ENCODE results near the gene MRPS2. TPM values are rescaled to one million over a fixed set of nuclear protein-coding genes. Genes with fewer than 3 reads are reported as not detected.

Gene MRPS2
- total and polyA plus RNA-seq, 2 experiments from 2014 or later: 22.4 to 59.1 TPM

DNA sequence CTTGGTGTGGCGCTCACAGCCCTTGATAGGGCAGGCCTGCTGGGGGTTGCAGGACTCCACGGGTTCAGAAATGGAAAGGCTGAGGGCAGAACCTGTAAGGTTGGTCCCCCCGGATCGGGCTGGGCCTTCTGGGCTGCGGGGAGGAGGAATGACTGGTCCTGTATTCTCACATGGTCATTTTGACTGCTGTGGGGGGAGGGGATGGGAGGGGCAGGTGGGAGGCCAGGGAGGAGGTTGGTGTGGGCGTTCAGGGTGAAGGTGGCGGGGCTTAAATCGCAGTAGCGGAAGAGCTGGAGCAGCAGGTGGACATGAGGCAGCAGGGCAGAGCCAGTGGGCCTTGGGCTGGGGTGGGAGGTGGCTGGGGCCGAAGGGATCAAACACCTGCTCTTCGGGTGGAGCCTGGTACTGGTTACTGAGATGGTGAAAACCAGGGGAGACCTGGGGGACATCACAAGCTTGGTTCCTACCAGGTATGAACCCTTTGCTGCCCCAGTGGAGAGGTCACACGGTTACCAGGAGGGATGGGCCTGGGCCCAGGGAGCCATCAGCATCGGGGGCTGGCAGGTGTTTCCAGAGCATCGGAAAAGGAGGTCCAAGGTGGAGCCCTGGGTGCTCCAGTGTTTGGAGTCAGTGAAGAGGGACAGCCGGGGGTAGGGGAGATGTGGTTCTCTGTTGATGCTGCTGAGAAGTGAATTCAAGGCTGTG lies 1.8 kb downstream of the MRPS2 start:
- Histone ChIP-seq H3K9me2 (replicated peaks; ENCODE audit: insufficient read depth) (no peaks in the 10 kb centered on the region), H3K79me2 (peaks cover 17% of the 10 kb centered on the region), H3K4me3 (no peak overlapping the region), H3K9me3 (ENCODE audit: low read depth) (no peaks in the 10 kb centered on the region), H3K36me3 (replicated peaks; ENCODE audit: insufficient read depth, low read depth) (no peaks in the 10 kb centered on the region), H2AFZ (no peak overlapping the region), H3K27me3 (no peaks in the 10 kb centered on the region), H3K27ac (no peak overlapping the region), H3K4me2 (peak overlapping the region; percentile 99), H3K4me1 (ENCODE audit: insufficient read depth) (peaks cover 7% of the 10 kb centered on the region), H4K20me1 (ENCODE audit: insufficient read depth, poor library complexity, severe bottlenecking) (peaks cover 5% of the 10 kb centered on the region)
- TF ChIP-seq EZH2phosphoT487 (IDR thresholded peaks at IDR 0.05; ENCODE audit: low read depth, severe bottlenecking, unreplicated experiment): no peak
- TF ChIP-seq, protein P1, sequence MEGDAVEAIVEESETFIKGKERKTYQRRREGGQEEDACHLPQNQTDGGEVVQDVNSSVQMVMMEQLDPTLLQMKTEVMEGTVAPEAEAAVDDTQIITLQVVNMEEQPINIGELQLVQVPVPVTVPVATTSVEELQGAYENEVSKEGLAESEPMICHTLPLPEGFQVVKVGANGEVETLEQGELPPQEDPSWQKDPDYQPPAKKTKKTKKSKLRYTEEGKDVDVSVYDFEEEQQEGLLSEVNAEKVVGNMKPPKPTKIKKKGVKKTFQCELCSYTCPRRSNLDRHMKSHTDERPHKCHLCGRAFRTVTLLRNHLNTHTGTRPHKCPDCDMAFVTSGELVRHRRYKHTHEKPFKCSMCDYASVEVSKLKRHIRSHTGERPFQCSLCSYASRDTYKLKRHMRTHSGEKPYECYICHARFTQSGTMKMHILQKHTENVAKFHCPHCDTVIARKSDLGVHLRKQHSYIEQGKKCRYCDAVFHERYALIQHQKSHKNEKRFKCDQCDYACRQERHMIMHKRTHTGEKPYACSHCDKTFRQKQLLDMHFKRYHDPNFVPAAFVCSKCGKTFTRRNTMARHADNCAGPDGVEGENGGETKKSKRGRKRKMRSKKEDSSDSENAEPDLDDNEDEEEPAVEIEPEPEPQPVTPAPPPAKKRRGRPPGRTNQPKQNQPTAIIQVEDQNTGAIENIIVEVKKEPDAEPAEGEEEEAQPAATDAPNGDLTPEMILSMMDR (IDR thresholded peaks at IDR 0.05; ENCODE audit: poor library complexity): no peak
- TF ChIP-seq EZH2 (IDR thresholded peaks at IDR 0.05; ENCODE audit: borderline replicate concordance): no peak
- WGBS (ENCODE audit: low lambda C conversion rate, missing lambda C conversion rate): 92% methylated on average over 11 of the region's 15 CpGs
- DNase-seq (ENCODE audit: low spot score): no peak

DNA sequence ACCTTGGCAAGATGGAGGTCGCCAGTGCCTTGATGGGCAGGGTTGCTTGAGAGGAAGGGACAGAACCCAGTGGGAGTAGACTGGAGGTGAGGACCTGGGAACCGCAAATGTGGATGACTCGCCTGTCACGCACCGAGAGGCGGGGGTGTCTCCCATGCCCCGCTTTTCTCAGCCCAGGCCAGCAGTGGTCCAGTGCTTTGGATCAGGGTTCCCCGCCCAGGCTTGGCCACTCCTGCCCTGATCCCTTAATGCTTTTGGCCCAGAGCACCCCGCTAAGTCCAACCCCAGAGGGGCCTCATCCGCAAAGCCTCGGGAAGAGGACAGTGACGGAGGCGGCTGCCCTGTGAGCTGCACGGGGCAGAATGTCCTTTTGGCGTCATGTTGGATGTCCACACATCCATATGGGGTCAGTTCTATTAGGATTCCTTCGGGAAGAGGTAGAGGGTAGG lies 2.4 kb downstream of the MRPS2 start:
- peaks cover 17% of the 10 kb centered on the region for H3K79me2 ChIP-seq

DNA sequence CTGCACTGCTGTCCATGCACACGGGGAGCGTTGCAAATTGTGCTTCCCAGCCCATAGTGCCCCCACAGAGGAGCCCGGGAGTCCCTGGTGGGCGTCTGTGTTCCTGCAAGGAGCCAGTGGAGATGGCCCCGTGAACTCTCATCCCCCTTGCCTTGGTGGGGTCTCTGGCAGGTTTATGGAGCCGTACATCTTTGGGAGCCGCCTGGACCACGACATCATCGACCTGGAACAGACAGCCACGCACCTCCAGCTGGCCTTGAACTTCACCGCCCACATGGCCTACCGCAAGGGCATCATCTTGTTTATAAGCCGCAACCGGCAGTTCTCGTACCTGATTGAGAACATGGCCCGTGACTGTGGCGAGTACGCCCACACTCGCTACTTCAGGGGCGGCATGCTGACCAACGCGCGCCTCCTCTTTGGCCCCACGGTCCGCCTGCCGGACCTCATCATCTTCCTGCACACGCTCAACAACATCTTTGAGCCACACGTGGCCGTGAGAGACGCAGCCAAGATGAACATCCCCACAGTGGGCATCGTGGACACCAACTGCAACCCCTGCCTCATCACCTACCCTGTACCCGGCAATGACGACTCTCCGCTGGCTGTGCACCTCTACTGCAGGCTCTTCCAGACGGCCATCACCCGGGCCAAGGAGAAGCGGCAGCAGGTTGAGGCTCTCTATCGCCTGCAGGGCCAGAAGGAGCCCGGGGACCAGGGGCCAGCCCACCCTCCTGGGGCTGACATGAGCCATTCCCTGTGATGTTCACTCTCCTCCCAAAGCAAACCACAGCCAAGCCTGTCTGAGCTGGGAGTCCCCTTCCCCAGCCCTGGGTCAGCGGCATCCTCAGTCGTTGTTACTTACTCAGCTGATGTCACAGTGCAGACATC lies 3.1 kb downstream of the MRPS2 start:
- WGBS (ENCODE audit: low lambda C conversion rate, missing lambda C conversion rate): 94% methylated on average over 41 of the region's 41 CpGs
- Histone ChIP-seq H3K27ac (no peak overlapping the region), H2AFZ (no peak overlapping the region), H3K9me2 (replicated peaks; ENCODE audit: insufficient read depth) (no peaks in the 10 kb centered on the region), H3K27me3 (no peaks in the 10 kb centered on the region), H3K79me2 (peaks cover 17% of the 10 kb centered on the region), H3K9me3 (ENCODE audit: low read depth) (no peaks in the 10 kb centered on the region), H3K4me1 (ENCODE audit: insufficient read depth) (peaks cover 7% of the 10 kb centered on the region), H3K4me2 (no peak overlapping the region), H3K4me3 (no peak overlapping the region), H4K20me1 (ENCODE audit: insufficient read depth, poor library complexity, severe bottlenecking) (peaks cover 5% of the 10 kb centered on the region), H3K36me3 (replicated peaks; ENCODE audit: insufficient read depth, low read depth) (no peaks in the 10 kb centered on the region)
- no peak for DNase-seq (ENCODE audit: low spot score)
- TF ChIP-seq, protein P1 (IDR thresholded peaks at IDR 0.05; ENCODE audit: poor library complexity): no peak
- TF ChIP-seq EZH2 (IDR thresholded peaks at IDR 0.05; ENCODE audit: borderline replicate concordance) (no peak), EZH2phosphoT487 (IDR thresholded peaks at IDR 0.05; ENCODE audit: low read depth, severe bottlenecking, unreplicated experiment) (no peak)

More for the DNA sequence above, 2.4 kb downstream of the MRPS2 start:
- no peak overlapping the region for H2AFZ ChIP-seq
- no peak overlapping the region for H3K4me3 ChIP-seq
- H3K27ac ChIP-seq: no peak overlapping the region
- H3K9me3 ChIP-seq (ENCODE audit: low read depth): no peaks in the 10 kb centered on the region
- H3K27me3 ChIP-seq: no peaks in the 10 kb centered on the region
- H3K4me2 ChIP-seq: no peak overlapping the region
- TF ChIP-seq EZH2phosphoT487 (IDR thresholded peaks at IDR 0.05; ENCODE audit: low read depth, severe bottlenecking, unreplicated experiment): no peak
- TF ChIP-seq, protein P1 (IDR thresholded peaks at IDR 0.05; ENCODE audit: poor library complexity): no peak
- TF ChIP-seq EZH2 (IDR thresholded peaks at IDR 0.05; ENCODE audit: borderline replicate concordance): no peak
- H4K20me1 ChIP-seq (ENCODE audit: insufficient read depth, poor library complexity, severe bottlenecking): peaks cover 5% of the 10 kb centered on the region
- WGBS (ENCODE audit: low lambda C conversion rate, missing lambda C conversion rate): 93% methylated on average over 16 of the region's 16 CpGs
- no peak for DNase-seq (ENCODE audit: low spot score)
- peaks cover 7% of the 10 kb centered on the region for H3K4me1 ChIP-seq (ENCODE audit: insufficient read depth)
- no peaks in the 10 kb centered on the region for H3K9me2 ChIP-seq (replicated peaks; ENCODE audit: insufficient read depth)
- no peaks in the 10 kb centered on the region for H3K36me3 ChIP-seq (replicated peaks; ENCODE audit: insufficient read depth, low read depth)
